Stimulated activated CD4-positive, alpha-beta T cell treated with anti-CD3 and anti-CD28 coated beads, TNF-alpha, amount 100 ng/mL, for 4 hours (primary cell): ENCODE data around the gene KLHL11.
"Not testable (repeated sequence)": the region's sequence is repeated elsewhere in the genome, so short reads cannot be mapped to it uniquely, and the experiment has no call there.

Experiments
- DNase-seq, 3 experiments: peaks; one replicate each; pipeline ENCODE4 v3.0.0-alpha.2; 2020; ENCODE audit warnings: low read depth in 3 of 3

The KLHL11 gene

GRCh38 chr17:41837761-41838538 is 27.3 kb downstream of the KLHL11 start, which contains the start of gene KLHL10:
Gene KLHL10, plus strand, starts transcription at chr17:41837825. Its CDS starts 108 bp downstream, at chr17:41837933.
- no peak for DNase-seq

GRCh38 chr17:41836550-41837196 is 28.6 kb downstream of the KLHL11 start:
- no peak for DNase-seq

- peak; percentile 13 to 41 (median 37) for DNase-seq
Observed at GRCh38 chr17:41835800-41836549, 29.2 kb downstream of the KLHL11 start, which contains the start of gene NT5C3B. Gene NT5C3B, minus strand, starts transcription at chr17:41836232. Its CDS starts 39 bp downstream, at chr17:41836193.

GRCh38 chr17:41835214-41835799 is 29.9 kb downstream of the KLHL11 start:
- DNase-seq = no peak

- not testable (repeated sequence) for DNase-seq
Observed at GRCh38 chr17:41829961-41830360, 35.3 kb downstream of the KLHL11 start.

- DNase-seq = no peak
Observed at GRCh38 chr17:41825175-41825845, 39.9 kb downstream of the KLHL11 start.

GRCh38 chr17:41824086-41824485 is 41.1 kb downstream of the KLHL11 start:
- no peak for DNase-seq

- DNase-seq = no peak
Observed at GRCh38 chr17:41823580-41823979, 41.6 kb downstream of the KLHL11 start.

- no peak for DNase-seq
Observed at GRCh38 chr17:41823141-41823524, 42.1 kb downstream of the KLHL11 start.

- DNase-seq = no peak
Observed at GRCh38 chr17:41822216-41823140, 42.7 kb downstream of the KLHL11 start.

- no peak for DNase-seq
Observed at GRCh38 chr17:41821776-41822175, 43.4 kb downstream of the KLHL11 start.

GRCh38 chr17:41818024-41818423 is 47.2 kb downstream of the KLHL11 start:
- DNase-seq = no peak

- no peak for DNase-seq
Observed at GRCh38 chr17:41816637-41817320, 48.4 kb downstream of the KLHL11 start.

- DNase-seq = no peak
Observed at GRCh38 chr17:41814195-41814594, 51.0 kb downstream of the KLHL11 start.

- DNase-seq = no peak
Observed at GRCh38 chr17:41813699-41814124, 51.5 kb downstream of the KLHL11 start.

GRCh38 chr17:41813152-41813680 is 52.0 kb downstream of the KLHL11 start:
- no peak for DNase-seq

- no peak for DNase-seq
Observed at GRCh38 chr17:41812381-41813151, 52.7 kb downstream of the KLHL11 start, which contains the start of gene FKBP10. Gene FKBP10, plus strand, starts transcription at chr17:41813004. Its CDS starts 31 bp downstream, at chr17:41813035.
